ENCODE results near the gene PRKCA.

DNA sequence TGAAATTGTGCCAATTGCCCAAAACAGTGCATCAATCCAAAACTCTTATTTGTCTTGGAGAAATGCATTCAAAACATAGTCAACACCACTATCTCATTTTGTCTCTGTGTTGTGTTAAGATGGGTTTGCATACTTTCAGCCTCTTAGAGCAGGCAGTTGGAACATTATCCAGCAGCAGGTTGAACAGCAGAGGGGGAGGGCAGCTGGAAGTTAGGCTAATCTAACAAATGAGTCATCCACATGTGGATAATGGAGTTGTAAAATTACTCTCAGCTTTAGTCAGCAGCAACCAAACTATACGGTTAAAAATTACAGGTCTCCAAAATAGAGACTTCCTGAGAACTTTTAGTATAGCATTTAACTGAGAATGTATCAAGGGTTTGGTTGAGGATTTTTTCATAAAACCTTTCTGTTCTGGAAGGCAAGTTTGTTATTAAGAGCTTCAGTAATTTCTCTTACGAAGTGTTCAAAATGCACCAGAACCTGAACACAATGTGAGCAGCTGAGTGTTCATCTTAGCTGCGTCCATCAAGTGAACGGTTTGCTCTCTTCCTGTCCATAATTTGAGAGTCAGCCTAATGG is 46.3 kb downstream of the PRKCA start:
- TF ChIP-seq, protein P1, sequence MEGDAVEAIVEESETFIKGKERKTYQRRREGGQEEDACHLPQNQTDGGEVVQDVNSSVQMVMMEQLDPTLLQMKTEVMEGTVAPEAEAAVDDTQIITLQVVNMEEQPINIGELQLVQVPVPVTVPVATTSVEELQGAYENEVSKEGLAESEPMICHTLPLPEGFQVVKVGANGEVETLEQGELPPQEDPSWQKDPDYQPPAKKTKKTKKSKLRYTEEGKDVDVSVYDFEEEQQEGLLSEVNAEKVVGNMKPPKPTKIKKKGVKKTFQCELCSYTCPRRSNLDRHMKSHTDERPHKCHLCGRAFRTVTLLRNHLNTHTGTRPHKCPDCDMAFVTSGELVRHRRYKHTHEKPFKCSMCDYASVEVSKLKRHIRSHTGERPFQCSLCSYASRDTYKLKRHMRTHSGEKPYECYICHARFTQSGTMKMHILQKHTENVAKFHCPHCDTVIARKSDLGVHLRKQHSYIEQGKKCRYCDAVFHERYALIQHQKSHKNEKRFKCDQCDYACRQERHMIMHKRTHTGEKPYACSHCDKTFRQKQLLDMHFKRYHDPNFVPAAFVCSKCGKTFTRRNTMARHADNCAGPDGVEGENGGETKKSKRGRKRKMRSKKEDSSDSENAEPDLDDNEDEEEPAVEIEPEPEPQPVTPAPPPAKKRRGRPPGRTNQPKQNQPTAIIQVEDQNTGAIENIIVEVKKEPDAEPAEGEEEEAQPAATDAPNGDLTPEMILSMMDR (conservative IDR thresholded peaks at IDR 0.05; ENCODE audit: low read depth, low read length): no peak
- no peak for TF ChIP-seq EZH2phosphoT487 (IDR thresholded peaks at IDR 0.05; ENCODE audit: borderline replicate concordance, low read length)
